ENCODE measurements around the gene GIN1.
A peak's percentile ranks its signal among the peaks of the same experiment; 100 is the strongest.
"Not testable (repeated sequence)": the region's sequence is repeated elsewhere in the genome, so short reads cannot be mapped to it uniquely, and the experiment has no call there.

Gene GIN1

GRCh38 chr5:103109277-103109676 is 10.7 kb downstream of the GIN1 start:
- no peak for DNase-seq

GRCh38 chr5:103108086-103108485 is 11.9 kb downstream of the GIN1 start:
- no peak for DNase-seq

GRCh38 chr5:103102234-103102633 is 17.7 kb downstream of the GIN1 start:
- no peak for DNase-seq

GRCh38 chr5:103101079-103101750 is 18.7 kb downstream of the GIN1 start:
- no peak for DNase-seq

- no peak for DNase-seq
Measured at GRCh38 chr5:103098993-103099392, 20.9 kb downstream of the GIN1 start.

GRCh38 chr5:103094737-103095136 is 25.2 kb downstream of the GIN1 start:
- DNase-seq = no peak

- no peak for DNase-seq
Measured at GRCh38 chr5:103093727-103094126, 26.2 kb downstream of the GIN1 start.

GRCh38 chr5:103092676-103093075 is 27.3 kb downstream of the GIN1 start:
- no peak for DNase-seq

- DNase-seq = no peak
Measured at GRCh38 chr5:103090791-103091190, 29.1 kb downstream of the GIN1 start.

GRCh38 chr5:103089272-103089671 is 30.7 kb downstream of the GIN1 start:
- no peak for DNase-seq

GRCh38 chr5:103086547-103086946 is 33.4 kb downstream of the GIN1 start:
- no peak for DNase-seq

- DNase-seq = no peak
Measured at GRCh38 chr5:103079796-103080195, 40.1 kb downstream of the GIN1 start.

- DNase-seq = no peak
Measured at GRCh38 chr5:103075442-103075841, 44.5 kb downstream of the GIN1 start.

- DNase-seq = not testable (repeated sequence)
Measured at GRCh38 chr5:103073500-103073899, 46.4 kb downstream of the GIN1 start.

GRCh38 chr5:103066326-103066725 is 53.6 kb downstream of the GIN1 start:
- DNase-seq = no peak

- no peak for DNase-seq
Measured at GRCh38 chr5:103060424-103060954, 59.4 kb downstream of the GIN1 start.

- DNase-seq = no peak
Measured at GRCh38 chr5:103059525-103059924, 60.4 kb downstream of the GIN1 start.

GRCh38 chr5:103057208-103058130 is 62.5 kb downstream of the GIN1 start:
- no peak for DNase-seq

- not testable (repeated sequence) for DNase-seq
Measured at GRCh38 chr5:103046706-103047105, 73.2 kb downstream of the GIN1 start.

GRCh38 chr5:103041071-103041676 is 78.8 kb downstream of the GIN1 start:
- peak; percentile 38 to 65 for DNase-seq

- no peak for DNase-seq
Measured at GRCh38 chr5:103037673-103038455, 82.1 kb downstream of the GIN1 start.

- DNase-seq = no peak
Measured at GRCh38 chr5:103036601-103037000, 83.3 kb downstream of the GIN1 start.
